Astrocyte of the spinal cord (primary cell): Measurements from ENCODE around the gene CDCA7L.

Experiments used
- DNase-seq: peaks from one replicate; pipeline ENCODE4 v3.0.0; 2011; ENCODE audit warnings: low read depth, low spot score
- H3K4me3 ChIP-seq: 2 replicates; pipeline ENCODE4 v1.5.1; 2011; ENCODE audit warnings: low read depth, mild to moderate bottlenecking, low read length, moderate library complexity
- in situ Hi-C: cut with HindIII; loops from 2 replicates; pipeline ENCODE4 v1.10.0; 2017; ENCODE audit warnings: low sequenced_read_pairs
- TF ChIP-seq, protein P1 (sequence below): IDR thresholded peaks from 2 replicates; pipeline ENCODE4 v1.5.1; 2012; ENCODE audit warnings: low read depth, mild to moderate bottlenecking, low read length, inconsistent platforms

Gene CDCA7L, protein sequence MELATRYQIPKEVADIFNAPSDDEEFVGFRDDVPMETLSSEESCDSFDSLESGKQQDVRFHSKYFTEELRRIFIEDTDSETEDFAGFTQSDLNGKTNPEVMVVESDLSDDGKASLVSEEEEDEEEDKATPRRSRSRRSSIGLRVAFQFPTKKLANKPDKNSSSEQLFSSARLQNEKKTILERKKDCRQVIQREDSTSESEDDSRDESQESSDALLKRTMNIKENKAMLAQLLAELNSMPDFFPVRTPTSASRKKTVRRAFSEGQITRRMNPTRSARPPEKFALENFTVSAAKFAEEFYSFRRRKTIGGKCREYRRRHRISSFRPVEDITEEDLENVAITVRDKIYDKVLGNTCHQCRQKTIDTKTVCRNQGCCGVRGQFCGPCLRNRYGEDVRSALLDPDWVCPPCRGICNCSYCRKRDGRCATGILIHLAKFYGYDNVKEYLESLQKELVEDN

DNA sequence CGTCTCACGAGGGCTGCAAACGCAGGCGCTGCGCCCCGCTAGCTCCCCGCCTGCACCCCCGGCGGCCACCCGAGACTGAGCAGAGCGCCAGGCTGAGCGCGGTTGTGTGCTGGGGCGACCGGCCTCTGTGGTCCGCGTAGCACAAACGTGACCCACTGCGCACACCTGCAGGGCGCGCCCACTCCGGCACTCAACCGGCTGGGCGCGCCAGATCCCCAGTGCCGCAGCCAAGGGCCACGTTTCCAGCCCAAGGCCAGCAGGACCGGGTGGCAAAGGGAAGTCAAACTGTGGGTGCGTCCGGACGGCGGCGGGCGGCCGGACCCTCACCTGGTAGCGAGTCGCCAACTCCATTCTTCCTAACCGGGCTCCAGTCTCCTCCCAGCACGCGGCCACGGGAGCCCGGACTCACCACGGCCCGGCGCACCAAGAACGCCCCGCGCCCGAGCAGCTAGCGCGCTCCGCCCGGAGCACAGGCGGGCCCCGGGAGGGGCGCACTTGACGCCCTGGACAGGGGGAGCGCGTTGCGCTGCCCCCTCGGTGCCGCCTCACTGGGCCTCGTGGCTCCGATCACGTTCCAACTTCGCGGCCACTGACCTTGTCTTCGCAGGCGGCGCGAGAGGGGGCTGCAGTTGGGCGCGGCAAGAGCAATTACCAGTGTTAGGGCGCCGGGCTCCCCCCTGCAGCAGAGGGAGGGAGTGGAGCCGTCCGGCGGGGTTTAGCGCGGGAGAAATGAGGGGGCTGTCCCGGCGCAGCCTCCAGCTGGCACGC lies at the start of gene CDCA7L:
TSS of gene CDCA7L (minus strand) at position 446 of the 768 bp plus-strand sequence. CDS start at position 351, 95 bp downstream.
- in situ Hi-C loops = no loop called here
- H3K4me3 ChIP-seq = peak within 1 kb of the TSS; percentile 67
- TF ChIP-seq, protein P1, sequence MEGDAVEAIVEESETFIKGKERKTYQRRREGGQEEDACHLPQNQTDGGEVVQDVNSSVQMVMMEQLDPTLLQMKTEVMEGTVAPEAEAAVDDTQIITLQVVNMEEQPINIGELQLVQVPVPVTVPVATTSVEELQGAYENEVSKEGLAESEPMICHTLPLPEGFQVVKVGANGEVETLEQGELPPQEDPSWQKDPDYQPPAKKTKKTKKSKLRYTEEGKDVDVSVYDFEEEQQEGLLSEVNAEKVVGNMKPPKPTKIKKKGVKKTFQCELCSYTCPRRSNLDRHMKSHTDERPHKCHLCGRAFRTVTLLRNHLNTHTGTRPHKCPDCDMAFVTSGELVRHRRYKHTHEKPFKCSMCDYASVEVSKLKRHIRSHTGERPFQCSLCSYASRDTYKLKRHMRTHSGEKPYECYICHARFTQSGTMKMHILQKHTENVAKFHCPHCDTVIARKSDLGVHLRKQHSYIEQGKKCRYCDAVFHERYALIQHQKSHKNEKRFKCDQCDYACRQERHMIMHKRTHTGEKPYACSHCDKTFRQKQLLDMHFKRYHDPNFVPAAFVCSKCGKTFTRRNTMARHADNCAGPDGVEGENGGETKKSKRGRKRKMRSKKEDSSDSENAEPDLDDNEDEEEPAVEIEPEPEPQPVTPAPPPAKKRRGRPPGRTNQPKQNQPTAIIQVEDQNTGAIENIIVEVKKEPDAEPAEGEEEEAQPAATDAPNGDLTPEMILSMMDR = peak; percentile 1
- peak; percentile 79 for DNase-seq

DNA sequence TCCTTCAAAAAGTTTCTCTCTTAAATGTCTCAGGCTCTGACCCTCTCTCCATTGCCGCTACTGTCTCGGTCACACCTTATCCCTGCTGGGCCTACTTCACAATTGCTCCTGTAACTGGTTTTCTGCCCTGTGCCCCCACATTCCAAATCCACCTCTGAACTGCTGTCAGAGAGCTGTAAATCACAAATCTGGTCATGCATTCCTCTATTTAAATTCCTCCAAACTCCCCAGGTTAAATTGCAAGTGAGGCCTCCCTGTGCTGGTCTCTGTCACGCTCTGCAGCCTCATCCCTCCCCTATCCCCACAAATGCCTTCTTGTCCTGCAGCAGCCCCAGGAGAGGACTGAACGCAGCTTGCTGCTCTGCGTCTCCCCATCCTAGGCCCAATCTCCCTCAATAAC lies 40.4 kb upstream of the CDCA7L start:
- in situ Hi-C loops = no loop called here
- no peak for DNase-seq
- TF ChIP-seq, protein P1 = no peak
- H3K4me3 ChIP-seq = no peak overlapping the region

DNA sequence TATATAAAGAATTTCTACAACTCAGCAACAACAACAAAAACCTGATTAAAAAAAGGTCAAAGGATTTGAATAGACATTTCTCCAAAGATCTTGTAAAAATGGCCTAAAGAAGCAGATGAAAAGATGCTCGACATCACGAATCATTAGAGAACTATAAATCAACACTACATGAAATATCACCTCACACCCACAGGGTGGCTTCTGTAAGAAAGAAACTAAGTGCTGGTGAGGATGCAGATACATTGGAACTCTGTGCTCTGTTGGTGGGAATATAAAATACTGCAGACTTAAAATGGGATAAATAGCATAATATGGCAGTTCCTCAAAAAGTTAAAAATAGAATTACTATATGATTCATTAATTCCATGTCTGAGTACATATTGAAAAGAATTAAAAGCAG lies 38.3 kb upstream of the CDCA7L start:
- in situ Hi-C loops = no loop called here

DNA sequence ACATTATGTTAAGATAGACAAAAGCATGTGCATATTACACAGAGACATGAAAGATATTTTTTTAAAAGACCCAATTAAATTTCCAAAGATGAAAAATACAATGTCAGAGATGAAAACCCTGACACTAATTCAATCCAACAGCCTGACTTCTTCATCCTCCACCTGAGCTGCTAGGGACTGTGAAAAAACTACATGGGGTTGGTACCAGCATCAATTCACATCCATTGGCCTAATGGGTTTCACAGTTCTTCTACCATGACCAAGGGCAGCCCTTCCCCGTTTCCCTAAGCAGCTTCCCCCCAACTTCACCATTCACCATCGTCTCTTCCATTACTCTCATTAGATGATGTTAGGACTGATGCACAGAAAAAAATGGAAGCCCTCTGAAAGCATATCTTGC lies 37.4 kb upstream of the CDCA7L start:
- H3K4me3 ChIP-seq = no peak overlapping the region

More for the DNA sequence above, 38.3 kb upstream of the CDCA7L start:
- no peak for DNase-seq
- no peak overlapping the region for H3K4me3 ChIP-seq
- TF ChIP-seq, protein P1 = no peak

DNA sequence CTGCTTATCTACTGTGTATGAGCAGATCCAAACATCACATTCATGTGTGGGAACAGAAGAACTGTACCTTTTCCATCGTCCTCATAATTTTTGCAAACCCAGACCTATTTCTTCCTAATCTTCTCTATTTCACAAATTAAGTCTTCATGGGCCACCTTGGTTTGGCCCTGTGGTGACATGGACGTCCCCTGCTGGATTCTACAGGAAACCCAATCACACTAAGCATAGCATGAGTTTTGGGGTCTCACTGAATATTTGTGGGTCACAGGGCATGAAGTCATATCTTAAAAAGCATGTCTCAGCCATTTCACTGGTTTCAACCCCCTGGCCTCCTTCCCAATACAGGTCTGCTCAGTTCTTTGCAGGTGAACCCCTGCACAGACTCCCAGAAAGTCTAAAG lies 35.8 kb upstream of the CDCA7L start:
- TF ChIP-seq, protein P1 = no peak
- in situ Hi-C loops = no loop called here
- H3K4me3 ChIP-seq = no peak overlapping the region
- no peak for DNase-seq

More for the DNA sequence above, 37.4 kb upstream of the CDCA7L start:
- no peak for DNase-seq
- in situ Hi-C loops = no loop called here
- TF ChIP-seq, protein P1 = no peak

DNA sequence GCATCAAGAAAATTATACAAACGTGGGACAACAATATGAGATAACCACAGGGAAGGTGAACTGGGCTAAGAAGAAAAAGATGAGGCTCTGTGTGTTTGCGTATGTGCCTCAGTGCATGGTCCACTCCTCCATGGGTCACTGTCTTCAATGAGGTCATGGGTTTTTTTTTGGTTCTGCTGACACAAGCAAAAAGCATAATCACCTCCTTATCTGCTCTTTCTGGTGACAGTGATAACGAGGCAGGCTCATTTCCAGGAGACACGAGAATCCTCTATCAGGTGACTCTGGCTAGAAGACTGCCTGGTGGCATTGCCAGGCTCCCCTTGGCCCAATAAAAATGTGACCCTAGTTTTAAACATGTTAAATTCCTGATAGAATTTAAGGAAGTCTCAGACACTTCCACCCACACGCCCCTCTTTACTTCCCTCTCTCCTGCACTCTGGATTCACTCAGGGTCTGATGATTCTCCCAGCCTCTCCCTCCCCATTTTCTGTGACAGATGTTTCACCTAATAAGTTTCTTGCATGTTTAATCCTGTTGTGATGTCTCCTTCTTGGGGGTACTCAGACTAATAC lies 35.3 kb upstream of the CDCA7L start:
- in situ Hi-C loops = no loop called here
- no peak for DNase-seq
- TF ChIP-seq, protein P1 = no peak
- no peak overlapping the region for H3K4me3 ChIP-seq
